NB4 (cell line): ENCODE measurements around the gene PGGT1B.

Experiments
- CTCF ChIP-seq: IDR thresholded peaks from one replicate; pipeline ENCODE4 v1.5.1; 2012; ENCODE audit warnings: low read depth, low read length
- MYC ChIP-seq: IDR thresholded peaks from 2 replicates; pipeline ENCODE4 v1.6.1; 2011; ENCODE audit warnings: low read depth, low read length
- POLR2A ChIP-seq: IDR thresholded peaks from 2 replicates; pipeline ENCODE4 v1.6.1; 2011; ENCODE audit warnings: mild to moderate bottlenecking; ENCODE audit not compliant: insufficient read length; ENCODE audit errors: extremely low read depth
- TF ChIP-seq, protein P1 (sequence below): IDR thresholded peaks from 2 replicates; pipeline ENCODE4 v1.6.1; 2011; ENCODE audit warnings: low read depth, low read length

DNA sequence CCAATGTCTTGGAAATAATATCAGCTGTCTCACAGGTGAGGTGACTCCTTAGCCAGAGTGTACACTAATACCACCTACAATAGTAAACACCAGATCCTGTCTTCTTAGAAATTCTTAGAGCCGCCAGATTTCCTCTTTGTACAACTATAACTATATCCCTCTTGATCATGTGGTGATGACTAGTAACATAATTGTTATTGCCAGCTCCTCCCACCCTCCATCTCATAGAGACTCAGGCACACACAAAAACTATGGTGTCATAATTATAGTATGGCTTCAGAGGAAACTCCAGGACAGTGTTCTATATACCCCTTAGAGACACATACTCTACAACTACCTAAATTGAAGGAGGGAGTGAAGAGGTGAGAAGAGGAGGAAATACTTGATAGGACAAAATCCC, 33.1 kb downstream of the PGGT1B start:
- TF ChIP-seq MYC (no peak), CTCF (no peak), POLR2A (no peak)
- TF ChIP-seq, protein P1, sequence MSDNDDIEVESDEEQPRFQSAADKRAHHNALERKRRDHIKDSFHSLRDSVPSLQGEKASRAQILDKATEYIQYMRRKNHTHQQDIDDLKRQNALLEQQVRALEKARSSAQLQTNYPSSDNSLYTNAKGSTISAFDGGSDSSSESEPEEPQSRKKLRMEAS: no peak
